Vagina (tissue), 2 donors: Measurements from ENCODE around the gene SENP1. TPM values are rescaled to one million over a fixed set of nuclear protein-coding genes. Genes with fewer than 3 reads are reported as not detected.

Experiments used
- DNase-seq, 2 donors: peaks; one replicate each; pipeline ENCODE4 v3.0.0-alpha.2; 2017; ENCODE audit errors: extremely low spot score in 2 of 2
- H3K27ac ChIP-seq: fragments of 200-600 bp; sonication (generic); one replicate; pipeline ENCODE4 v1.5.1; 2019
- H3K27me3 ChIP-seq: fragments of 200-600 bp; sonication (generic); one replicate; pipeline ENCODE4 v1.5.1; 2019
- H3K36me3 ChIP-seq, 2 donors: fragments of 200-600 bp; sonication (generic); one replicate each; pipeline ENCODE4 v1.5.1; 2017 to 2019
- H3K4me1 ChIP-seq: fragments of 200-600 bp; sonication (generic); one replicate; pipeline ENCODE4 v1.5.1; 2019
- H3K4me3 ChIP-seq, 2 donors: fragments of 200-600 bp; sonication (generic); 1 replicate in 1 of 2; 2 replicates in 1 of 2; pipeline ENCODE4 v1.5.1; 2016 to 2019
- H3K9me3 ChIP-seq: fragments of 200-600 bp; sonication (generic); one replicate; pipeline ENCODE4 v1.5.1; 2019
- CTCF ChIP-seq, 3 experiments: fragments of 450-650 bp in 2 of 3; fragments of 200-600 bp in 1 of 3; sonication (generic) in 1 of 3; IDR thresholded peaks; one replicate each; pipeline ENCODE4 v1.5.1; 2017 to 2019; ENCODE audit warnings: antibody characterized with exemption in 3 of 3, mild to moderate bottlenecking in 2 of 3, moderate library complexity in 2 of 3
- POLR2A ChIP-seq, 2 donors: fragments of 450-650 bp; IDR thresholded peaks; one replicate each; pipeline ENCODE4 v1.6.1; 2017; ENCODE audit warnings: antibody characterized with exemption in 2 of 2, mild to moderate bottlenecking in 2 of 2, moderate library complexity in 2 of 2
- POLR2AphosphoS5 ChIP-seq, 2 donors: sonication (generic); formaldehyde crosslinking; IDR thresholded peaks; one replicate each; pipeline ENCODE4 v1.9.0; 2017; ENCODE audit warnings: antibody characterized with exemption in 2 of 2, mild to moderate bottlenecking in 2 of 2, low read depth in 1 of 2; ENCODE audit not compliant: insufficient read depth in 1 of 2
- intact Hi-C: fragments of 100-400 bp; cut with DNase I; formaldehyde crosslinking; loops from one replicate; pipeline ENCODE4 v1.15.1; 2023
- total RNA-seq: library from RNA; depleted of rRNA; stranded (reverse); fragments of >200 nt; gene quantifications from one replicate; pipeline ENCODE4 v1.2.3, GENCODE V29; 2016

The SENP1 gene
- total RNA-seq, 1 donor from 2014 or later, result 21.4 TPM

- intact Hi-C loops, result no loop called here
- H3K27ac ChIP-seq, result no peak overlapping the region
Measured at GRCh38 chr12:48031135-48031960, 74.5 kb downstream of the SENP1 start.

GRCh38 chr12:48030173-48030650 lies 75.7 kb downstream of the SENP1 start:
- Histone ChIP-seq H3K9me3 (no peaks in the 10 kb centered on the region), H3K27me3 (no peaks in the 10 kb centered on the region), H3K27ac (no peak overlapping the region), H3K4me3 (no peak overlapping the region), H3K36me3 (no peaks in the 10 kb centered on the region), H3K4me1 (no peaks in the 10 kb centered on the region)
- TF ChIP-seq POLR2A (IDR thresholded peaks at IDR 0.05), result no peak
- no peak for TF ChIP-seq CTCF (IDR thresholded peaks at IDR 0.05)
- no peak for TF ChIP-seq POLR2AphosphoS5 (IDR thresholded peaks at IDR 0.05; ENCODE audit: insufficient read depth in 1 of 2, low read depth in 1 of 2)
- DNase-seq, result no peak
- intact Hi-C loops, result no loop called here

More at GRCh38 chr12:48031135-48031960, 74.5 kb downstream of the SENP1 start:
- Histone ChIP-seq H3K9me3 (no peaks in the 10 kb centered on the region), H3K4me3 (no peak overlapping the region), H3K4me1 (no peaks in the 10 kb centered on the region), H3K27me3 (no peaks in the 10 kb centered on the region), H3K36me3 (no peaks in the 10 kb centered on the region)
- no peak for TF ChIP-seq POLR2AphosphoS5 (IDR thresholded peaks at IDR 0.05; ENCODE audit: insufficient read depth in 1 of 2, low read depth in 1 of 2)
- no peak for TF ChIP-seq POLR2A (IDR thresholded peaks at IDR 0.05)
- TF ChIP-seq CTCF (IDR thresholded peaks at IDR 0.05), result no peak
- DNase-seq, result no peak

- Histone ChIP-seq H3K36me3 (no peaks in the 10 kb centered on the region), H3K27ac (no peak overlapping the region), H3K9me3 (no peaks in the 10 kb centered on the region), H3K27me3 (no peaks in the 10 kb centered on the region), H3K4me3 (no peak overlapping the region), H3K4me1 (no peaks in the 10 kb centered on the region)
- DNase-seq, result no peak
- intact Hi-C loops, result no loop called here
- TF ChIP-seq POLR2A (IDR thresholded peaks at IDR 0.05) (no peak), POLR2AphosphoS5 (IDR thresholded peaks at IDR 0.05; ENCODE audit: insufficient read depth in 1 of 2, low read depth in 1 of 2) (no peak), CTCF (IDR thresholded peaks at IDR 0.05) (no peak)
Measured at GRCh38 chr12:48029491-48030172, 76.2 kb downstream of the SENP1 start.

GRCh38 chr12:48028541-48029431 lies 77.1 kb downstream of the SENP1 start:
- DNase-seq, result no peak
- intact Hi-C loops, result no loop called here
- Histone ChIP-seq H3K27me3 (no peaks in the 10 kb centered on the region), H3K27ac (no peak overlapping the region), H3K9me3 (no peaks in the 10 kb centered on the region), H3K36me3 (no peaks in the 10 kb centered on the region), H3K4me3 (no peak overlapping the region), H3K4me1 (no peaks in the 10 kb centered on the region)
- TF ChIP-seq POLR2A (IDR thresholded peaks at IDR 0.05) (no peak), POLR2AphosphoS5 (IDR thresholded peaks at IDR 0.05; ENCODE audit: insufficient read depth in 1 of 2, low read depth in 1 of 2) (no peak), CTCF (IDR thresholded peaks at IDR 0.05) (no peak)
